Stimulated activated CD4-positive, alpha-beta T cell treated with anti-CD3 and anti-CD28 coated beads, TNF-alpha, amount 100 ng/mL, for 4 hours (primary cell): Measurements from ENCODE around the gene RARS2.

ENCODE experiments used
- DNase-seq, 3 experiments: peaks; one replicate each; pipeline ENCODE4 v3.0.0-alpha.2; 2020; ENCODE audit warnings: low read depth in 3 of 3

Gene RARS2

GRCh38 chr6:87574237-87574804 lies 15.5 kb downstream of the RARS2 start:
- DNase-seq = no peak

- DNase-seq = no peak
Measured at GRCh38 chr6:87573307-87574024, 16.3 kb downstream of the RARS2 start.

- no peak for DNase-seq
Measured at GRCh38 chr6:87572883-87573282, 16.9 kb downstream of the RARS2 start.

GRCh38 chr6:87572021-87572420 lies 17.8 kb downstream of the RARS2 start:
- no peak for DNase-seq

- DNase-seq = no peak
Measured at GRCh38 chr6:87561017-87561416, 28.8 kb downstream of the RARS2 start.

- DNase-seq = no peak
Measured at GRCh38 chr6:87558446-87558845, 31.3 kb downstream of the RARS2 start.

- no peak for DNase-seq
Measured at GRCh38 chr6:87555506-87555905, 34.3 kb downstream of the RARS2 start.

- DNase-seq = no peak
Measured at GRCh38 chr6:87553159-87553765, 36.5 kb downstream of the RARS2 start.

GRCh38 chr6:87551799-87552198 lies 38.0 kb downstream of the RARS2 start:
- no peak for DNase-seq

- no peak for DNase-seq
Measured at GRCh38 chr6:87544474-87544735, 45.4 kb downstream of the RARS2 start.

- DNase-seq = no peak
Measured at GRCh38 chr6:87543696-87544473, 45.9 kb downstream of the RARS2 start.

GRCh38 chr6:87541744-87542143 lies 48.0 kb downstream of the RARS2 start:
- DNase-seq = no peak

GRCh38 chr6:87541041-87541440 lies 48.7 kb downstream of the RARS2 start:
- DNase-seq = no peak

GRCh38 chr6:87540539-87540938 lies 49.2 kb downstream of the RARS2 start:
- DNase-seq = no peak

- DNase-seq = no peak
Measured at GRCh38 chr6:87539554-87539953, 50.2 kb downstream of the RARS2 start.

GRCh38 chr6:87538510-87539260 lies 51.1 kb downstream of the RARS2 start:
- DNase-seq = no peak

- DNase-seq = no peak
Measured at GRCh38 chr6:87534377-87535047, 55.3 kb downstream of the RARS2 start.

GRCh38 chr6:87529221-87529620 lies 60.6 kb downstream of the RARS2 start:
- no peak for DNase-seq

GRCh38 chr6:87522686-87523085 lies 67.1 kb downstream of the RARS2 start:
- DNase-seq = no peak

- DNase-seq = no peak
Measured at GRCh38 chr6:87518453-87518852, 71.3 kb downstream of the RARS2 start.

GRCh38 chr6:87514831-87515230 lies 75.0 kb downstream of the RARS2 start:
- no peak for DNase-seq

GRCh38 chr6:87504441-87504840 lies 85.3 kb downstream of the RARS2 start:
- no peak for DNase-seq
